NCI-H146 treated with DMSO at 0.1 percent for 48 hours (cell line): Measurements from ENCODE around the gene IFNL2.
"Not testable (repeated sequence)": the region's sequence is repeated elsewhere in the genome, so short reads cannot be mapped to it uniquely, and the experiment has no call there.

Experiments
- DNase-seq: peaks from one replicate; lab custom pipeline; 2025; ENCODE audit not compliant: unreplicated experiment; lab: John Stamatoyannopoulos, UW

IFNL2 gene

DNA sequence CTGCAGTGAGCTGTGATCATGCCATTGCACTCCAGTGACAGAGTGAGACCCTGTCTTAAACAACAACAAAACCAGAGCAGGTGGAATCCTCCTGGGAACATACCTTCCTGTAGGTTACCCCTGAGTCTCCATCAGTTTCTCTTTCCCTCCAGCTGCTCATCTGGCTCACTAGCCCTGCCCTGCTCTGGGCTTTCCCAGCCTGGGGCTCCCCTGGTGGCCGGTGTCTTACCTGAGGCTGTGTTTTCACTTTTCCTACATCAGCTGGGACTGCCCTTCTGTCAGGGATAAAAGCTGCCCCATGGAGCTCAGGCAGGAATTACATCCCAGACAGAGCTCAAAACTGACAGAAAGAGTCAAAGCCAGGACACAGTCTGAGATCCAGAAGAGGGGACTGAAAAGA, at the start of gene IFNL2:
TSS of gene IFNL2 (plus strand) at position 312 of the 400 bp plus-strand sequence. CDS start 173 bp downstream, outside the sequence.
- DNase-seq: not testable (repeated sequence)

DNA sequence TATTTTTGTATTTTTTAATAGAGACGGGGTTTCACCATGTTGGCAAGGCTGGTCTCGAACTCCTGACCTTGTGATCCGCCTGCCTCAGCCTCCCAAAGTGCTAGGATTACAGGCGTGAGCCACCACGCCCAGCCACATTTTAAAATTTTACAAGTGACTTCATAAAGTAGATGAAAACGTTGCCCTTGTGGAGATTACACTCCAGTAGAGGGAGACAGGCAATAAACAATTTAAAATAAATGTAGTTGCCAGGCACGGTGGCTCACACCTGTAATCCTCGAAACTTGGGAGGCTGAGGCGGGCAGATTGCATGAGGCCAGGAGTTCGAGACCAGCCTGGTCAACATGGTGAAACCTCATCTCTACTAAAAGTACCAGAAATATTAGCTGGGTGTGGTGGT, 49.1 kb upstream of the IFNL2 start:
- not testable (repeated sequence) for DNase-seq

DNA sequence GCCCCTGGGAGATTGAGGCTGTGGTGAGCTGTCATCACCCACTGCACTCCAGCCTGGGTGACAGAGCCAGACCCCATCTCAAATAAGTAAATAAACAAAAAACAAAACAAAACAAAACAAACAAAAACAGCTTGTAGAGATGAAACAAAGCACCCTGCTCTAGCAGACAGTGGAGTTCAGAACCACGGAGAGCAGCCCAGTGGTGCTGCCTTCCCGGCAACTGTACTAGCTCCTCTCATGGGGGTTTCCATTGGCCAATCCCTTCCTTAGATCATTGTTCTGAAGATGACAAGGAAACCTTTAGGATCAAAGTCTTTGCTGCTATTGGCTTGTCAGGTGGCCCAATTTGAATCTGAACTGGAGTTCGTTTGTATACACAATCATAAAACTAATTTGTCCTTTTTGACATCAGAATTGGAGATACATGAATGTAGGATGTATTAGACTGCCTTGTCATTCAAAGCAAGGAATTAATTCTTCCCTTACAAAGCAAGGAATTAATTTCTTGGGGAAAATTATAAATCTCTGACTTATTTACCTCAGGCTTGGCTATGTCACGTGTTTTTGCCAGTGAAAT, 44.4 kb upstream of the IFNL2 start:
- DNase-seq: no peak

DNA sequence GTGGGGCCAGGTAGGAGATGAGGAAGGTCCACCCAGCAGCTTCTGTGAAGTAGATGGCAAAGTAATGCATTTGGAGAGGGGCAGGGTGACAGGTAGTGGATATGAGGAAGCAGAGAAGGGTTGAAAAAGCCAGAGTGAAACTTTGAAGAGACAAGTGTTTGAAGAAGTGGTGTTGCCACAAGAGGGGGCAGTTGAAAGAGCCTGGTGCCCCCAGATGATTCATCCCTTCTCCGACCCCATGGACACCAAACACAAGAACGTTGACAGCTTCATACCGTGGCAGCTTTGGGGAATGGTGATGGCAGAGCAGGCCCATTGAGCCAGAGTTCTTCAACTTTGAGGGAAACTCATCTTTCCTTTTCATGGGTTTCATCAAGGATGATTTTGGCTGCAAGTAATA, 43.3 kb upstream of the IFNL2 start:
- no peak for DNase-seq

DNA sequence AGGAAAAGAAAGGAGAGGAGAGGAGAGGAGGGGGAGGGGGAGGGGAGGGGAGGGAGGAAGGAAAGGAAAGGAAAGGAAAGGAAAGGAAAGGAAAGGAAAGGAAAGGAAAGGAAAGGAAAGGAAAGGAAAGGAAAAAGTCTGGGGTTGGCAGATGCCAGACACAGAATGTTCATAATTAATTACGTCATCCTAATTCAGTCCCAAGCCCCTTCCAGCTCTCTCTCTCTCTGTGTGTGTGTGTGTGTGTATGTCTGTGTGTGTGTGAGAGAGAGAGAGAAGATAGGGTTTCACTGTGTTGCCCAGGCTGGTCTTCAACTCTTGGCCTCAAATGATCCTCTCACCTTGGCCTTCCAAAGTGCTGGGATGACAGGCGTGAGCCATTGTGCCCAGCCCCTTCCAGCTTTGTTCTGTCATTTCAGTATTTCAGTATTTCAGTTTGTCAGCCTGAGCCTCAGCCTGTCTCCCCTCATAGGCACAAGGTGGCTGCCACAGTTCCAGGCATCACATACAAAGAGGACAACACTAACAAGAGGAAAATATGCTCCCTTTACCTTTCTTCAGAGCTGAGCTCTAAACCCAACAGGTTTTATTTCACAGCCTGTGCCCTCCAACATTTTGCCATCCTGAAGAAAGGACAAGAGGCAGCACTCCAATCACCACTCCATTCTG, 38.0 kb upstream of the IFNL2 start:
- no peak for DNase-seq

DNA sequence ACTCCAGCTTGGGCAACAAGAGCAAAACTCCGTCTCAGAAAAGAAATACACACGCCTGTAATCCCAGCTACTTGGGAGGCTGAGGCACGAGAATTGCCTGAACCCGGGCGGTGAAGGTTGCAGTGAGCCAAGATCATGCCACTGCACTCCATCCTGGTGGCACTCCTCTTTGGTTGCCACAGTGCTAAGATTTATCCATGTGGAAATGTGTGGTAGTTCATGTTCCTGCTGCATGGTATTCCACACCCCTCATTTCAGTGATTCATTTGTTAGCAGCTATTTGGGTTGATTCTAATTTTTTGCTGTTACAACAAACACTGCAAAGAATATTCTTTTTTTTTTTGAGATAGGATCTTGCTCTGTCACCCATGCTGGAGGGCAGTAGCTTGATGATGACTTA, 35.5 kb upstream of the IFNL2 start:
- no peak for DNase-seq

DNA sequence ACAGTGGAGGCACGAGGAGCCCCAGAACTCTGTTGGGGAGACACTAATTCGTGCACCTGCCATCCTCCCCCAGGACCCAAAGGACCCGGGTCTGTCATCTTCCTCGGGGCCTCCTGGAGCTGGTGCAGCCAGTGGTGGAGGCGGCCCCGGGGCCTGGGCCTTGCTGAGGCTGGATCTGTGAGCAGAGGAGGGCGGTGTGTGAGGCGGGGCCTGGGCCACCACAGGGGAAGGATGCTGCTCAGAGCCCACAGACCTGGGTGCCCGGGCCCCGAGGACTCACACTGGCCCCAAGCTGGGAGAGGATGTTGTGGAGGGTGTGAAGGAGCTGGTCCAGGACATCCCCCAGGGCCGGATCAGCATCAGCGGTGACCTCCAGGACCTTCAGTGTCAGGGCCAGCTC, 31.7 kb upstream of the IFNL2 start:
- DNase-seq: no peak

DNA sequence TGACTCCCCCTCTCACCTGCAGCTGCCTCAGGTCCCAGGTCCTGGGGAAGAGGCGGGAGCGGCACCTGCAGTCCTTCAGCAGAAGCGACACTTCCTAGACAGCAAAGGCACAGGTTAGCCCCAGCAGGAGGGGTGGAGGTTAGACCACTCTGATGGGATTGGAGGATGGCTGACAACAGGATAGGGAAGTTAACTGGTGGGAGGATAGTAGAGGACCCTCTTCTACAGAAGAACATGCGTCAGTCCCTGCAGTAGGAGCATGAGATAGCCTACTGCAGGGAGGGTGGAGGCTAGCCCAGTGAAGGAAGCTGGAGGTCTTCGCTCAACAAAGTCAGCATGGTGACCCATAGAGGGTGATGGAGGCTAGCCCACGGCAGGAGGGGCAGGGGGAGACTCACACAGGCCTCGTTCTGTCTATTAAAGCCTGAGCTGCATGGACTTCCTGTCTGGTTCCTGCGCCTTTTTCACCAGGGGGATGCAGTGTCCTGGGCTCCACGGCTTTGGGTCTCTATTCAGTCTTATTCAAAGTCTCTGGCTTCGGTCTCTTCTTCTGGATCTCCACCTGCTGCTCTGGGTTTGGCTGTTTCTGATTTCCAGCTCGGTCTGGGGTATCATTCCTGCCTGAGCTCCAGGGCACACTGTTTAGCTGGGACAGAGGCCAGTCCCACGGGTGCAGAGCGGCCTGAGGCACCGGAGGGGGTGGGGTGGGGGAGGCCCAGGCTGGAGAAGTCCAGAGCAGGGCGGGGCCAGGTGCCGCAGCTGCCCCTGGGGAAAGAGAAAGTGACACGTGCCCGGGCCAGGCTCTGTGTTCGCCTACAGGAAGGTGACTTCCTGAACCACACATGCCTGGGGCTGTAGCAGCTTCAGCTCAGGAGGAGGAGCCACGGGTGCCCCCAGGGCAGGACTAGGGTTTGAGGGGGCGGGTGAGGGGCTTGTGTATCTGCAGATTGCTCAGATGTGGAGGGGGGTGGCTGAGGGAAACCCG, 30.7 kb upstream of the IFNL2 start:
- DNase-seq: no peak

DNA sequence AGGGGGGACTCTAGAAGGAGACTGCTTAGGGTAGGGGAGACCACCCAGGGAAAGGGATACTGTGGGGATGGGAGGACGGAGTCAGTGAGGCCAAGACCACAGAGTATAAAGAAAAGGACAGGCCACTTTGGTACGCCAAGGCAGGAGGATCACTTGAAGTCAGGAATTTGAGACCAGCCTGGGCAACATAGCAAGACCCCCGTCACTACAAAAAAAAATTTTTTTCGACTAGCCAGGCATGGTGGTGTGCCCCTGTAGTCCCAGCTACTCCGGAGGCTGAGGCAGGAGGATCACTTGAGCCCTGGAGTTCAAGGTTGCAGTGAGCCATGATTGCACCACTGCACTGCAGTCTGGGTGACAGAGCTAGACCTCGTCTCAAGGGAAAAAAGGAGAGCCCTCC, 30.0 kb upstream of the IFNL2 start:
- no peak for DNase-seq

DNA sequence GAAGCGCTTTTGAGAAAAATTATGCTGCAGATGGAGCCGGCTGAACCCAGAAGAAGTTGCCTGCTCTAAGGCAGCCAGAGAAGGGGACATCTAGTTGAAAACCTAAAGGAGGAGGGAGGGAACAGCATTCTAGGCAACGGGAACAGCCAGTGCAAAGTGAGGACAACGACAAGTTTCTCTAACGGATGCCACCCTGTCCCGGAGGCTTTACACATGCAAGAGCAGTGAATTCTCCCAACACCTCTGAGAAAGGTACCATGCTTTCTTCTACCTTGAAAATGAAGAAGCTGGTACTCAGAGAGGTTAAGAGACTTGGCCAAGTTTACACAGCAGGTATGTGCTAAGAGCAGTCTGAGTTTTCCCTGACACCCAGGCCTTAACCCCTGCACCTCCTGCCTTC, 29.3 kb upstream of the IFNL2 start:
- no peak for DNase-seq

DNA sequence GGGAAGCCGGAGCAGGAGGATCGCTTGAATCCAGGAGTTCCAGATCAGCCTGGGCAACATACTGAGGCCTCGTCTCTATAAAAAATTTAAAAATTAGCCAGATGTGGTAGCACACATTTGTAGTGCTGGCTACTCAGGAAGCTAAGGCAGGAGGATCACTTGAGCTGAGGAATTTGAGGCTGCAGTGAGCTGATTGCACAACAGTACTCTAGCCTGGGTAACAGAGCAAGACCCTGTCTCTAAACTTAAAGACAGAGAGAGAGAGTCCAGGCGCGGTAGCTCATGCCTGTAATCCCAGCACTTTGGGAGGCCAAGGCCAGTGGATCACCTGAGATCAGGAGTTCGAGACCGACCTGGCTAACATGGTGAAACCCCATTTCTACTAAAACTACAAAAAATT, 27.8 kb upstream of the IFNL2 start:
- DNase-seq: no peak

DNA sequence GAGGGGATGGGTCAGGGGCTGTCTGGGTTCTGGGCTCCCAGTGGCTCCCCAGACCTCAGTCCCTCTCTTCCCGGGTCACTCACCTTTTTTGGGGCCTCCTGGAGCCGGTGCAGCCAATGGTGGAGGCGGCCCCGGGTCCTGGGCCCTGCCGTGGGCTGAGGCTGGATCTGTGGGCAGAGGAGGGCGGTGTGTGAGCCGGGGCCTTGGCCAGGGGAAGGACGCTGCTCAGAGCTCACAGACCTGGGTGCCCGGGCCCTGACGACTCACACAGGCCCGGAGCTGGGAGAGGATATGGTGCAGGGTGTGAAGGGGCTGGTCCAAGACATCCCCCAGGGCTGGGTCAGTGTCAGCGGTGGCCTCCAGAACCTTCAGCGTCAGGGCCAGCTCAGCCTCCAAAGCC, 24.5 kb upstream of the IFNL2 start:
- not testable (repeated sequence) for DNase-seq

DNA sequence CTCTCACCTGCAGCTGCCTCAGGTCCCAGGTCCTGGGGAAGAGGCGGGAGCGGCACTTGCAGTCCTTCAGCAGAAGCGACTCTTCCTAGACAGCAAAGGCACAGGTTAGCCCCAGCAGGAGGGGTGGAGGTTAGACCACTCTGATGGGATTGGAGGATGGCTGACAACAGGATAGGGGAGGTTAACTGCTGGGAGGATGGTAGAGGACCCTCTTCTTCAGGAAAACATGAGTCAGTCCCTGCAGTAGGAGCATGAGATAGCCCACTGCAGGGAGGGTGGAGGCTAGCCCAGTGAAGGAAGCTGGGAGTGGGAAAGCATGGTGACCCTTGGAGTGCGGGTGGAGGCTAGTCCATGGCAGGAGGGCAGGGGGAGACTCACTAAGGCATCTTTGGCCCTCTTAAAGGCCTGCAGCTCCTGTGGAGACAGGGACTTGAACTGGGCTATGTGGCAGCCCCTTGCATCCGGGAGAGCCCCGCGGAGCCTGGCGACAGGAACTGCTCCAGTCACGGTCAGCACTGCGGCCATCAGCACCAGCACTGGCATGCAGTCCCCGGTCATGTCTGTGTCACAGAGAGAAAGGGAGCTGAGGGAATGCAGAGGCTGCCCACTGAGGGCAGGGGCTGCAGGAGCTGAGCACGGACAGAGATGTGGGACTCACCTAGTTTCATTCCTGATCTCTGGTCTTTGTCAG, 23.6 kb upstream of the IFNL2 start, which contains the start of gene IFNL3:
TSS of gene IFNL3 (minus strand) at position 597 of the 691 bp plus-strand sequence. CDS start at position 558, 39 bp downstream.
- DNase-seq: not testable (repeated sequence)

DNA sequence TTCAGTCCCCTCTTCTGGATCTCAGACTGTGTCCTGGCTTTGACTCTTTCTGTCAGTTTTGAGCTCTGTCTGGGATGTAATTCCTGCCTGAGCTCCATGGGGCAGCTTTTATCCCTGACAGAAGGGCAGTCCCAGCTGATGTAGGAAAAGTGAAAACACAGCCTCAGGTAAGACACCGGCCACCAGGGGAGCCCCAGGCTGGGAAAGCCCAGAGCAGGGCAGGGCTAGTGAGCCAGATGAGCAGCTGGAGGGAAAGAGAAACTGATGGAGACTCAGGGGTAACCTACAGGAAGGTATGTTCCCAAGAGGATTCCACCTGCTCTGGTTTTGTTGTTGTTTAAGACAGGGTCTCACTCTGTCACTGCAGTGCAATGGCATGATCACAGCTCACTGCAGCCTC, 23.0 kb upstream of the IFNL2 start:
- DNase-seq: not testable (repeated sequence)

DNA sequence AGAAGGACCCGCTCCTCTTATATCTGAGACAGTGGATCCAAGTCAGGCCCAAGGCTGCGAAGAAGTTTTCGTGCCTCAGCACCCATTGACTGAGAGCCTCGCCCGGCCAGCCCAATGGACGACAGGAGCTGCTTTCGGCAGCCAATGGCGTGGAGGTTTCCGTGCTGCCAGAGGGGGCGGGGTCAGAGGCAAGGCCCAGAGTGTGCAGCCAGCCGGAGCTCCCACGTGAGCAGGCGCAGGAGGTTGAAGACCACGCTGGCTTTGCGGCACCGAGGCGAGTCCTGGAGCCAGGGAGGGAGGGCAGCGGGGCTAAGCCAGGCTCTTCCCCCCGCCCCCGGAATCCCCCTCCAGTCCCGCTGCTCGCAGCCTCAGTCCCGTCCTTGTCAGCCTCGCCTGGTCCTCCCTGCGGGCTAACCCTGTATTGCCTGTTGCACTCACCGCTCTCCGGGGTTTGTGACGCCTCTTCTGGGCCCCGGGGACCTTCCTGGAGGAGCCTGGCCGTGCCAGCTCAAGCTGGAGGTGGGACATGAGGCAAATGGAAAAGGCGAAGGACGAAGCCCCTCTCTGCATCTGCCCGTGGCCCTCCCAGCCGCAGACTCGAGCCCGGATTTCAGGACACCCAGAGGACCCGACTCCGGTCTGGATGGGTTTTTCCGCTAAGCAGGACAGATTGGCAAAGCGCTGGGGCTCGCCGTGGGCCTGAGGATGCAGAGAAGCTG, 21.1 kb upstream of the IFNL2 start:
- no peak for DNase-seq

DNA sequence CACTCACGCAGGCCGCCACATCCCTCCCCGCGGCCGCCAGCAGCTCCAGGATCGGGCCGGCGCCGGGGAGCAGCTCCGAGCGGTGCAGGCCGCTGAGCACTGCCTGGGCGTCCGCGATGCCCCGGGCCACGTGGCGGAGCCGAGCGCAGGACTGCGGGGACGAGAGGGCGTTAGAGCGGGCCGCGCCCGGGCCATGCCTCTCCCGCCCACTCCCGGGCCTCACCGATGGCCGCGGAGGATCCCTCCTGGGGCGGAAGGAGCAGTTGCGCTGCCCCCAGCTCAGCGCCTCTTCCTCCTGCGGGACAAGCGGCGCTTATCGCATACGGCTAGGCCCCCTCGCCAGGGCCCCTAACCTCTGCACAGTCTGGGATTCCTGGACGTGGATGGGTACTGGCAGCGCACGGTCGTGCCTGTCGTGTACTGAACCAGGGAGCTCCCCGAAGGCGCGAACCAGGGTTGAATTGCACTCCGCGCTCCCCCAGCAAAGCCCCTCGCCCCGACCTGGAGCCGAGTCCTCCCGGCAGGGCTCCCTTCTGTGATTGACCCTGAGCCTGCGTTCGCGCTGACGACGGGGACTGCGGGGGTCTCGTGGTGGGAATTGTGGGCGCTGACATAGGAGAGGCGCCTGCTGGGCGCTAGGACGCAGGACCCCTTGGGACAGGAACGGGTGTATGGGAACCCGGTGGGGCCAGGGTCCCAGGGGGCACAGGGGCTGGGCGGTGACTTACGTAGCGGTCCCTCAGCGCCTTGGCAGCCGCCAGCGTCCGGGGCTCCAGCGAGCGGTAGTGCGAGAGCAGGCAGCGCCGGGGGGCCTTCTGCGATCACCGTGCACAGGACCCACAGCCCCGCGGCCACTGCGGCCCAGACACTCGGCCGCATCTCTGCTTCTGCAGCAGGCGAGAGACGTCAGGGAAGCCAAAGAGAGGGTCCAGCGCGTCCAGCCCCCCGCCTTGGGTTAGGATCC, 20.2 kb upstream of the IFNL2 start:
- DNase-seq: no peak

DNA sequence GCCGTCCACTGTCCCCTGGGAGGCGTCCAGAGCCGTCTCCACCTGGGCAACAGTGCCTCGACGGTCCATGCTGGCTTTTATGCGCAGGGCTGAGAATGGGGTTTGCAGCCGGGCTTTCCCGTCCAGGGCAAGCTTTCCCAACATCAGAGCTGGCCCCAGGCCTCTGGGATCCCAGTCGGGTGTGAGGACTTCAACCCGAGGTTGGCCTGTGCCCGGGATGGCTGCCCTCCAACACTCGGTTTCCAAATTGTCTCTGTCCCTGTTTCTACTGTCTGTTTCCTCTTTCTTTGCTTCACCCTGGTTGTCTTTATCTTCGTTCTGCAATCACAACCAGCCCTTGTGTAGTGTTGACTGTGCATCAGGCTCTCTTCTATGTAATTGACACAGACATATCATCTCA, 19.4 kb upstream of the IFNL2 start, which contains the start of gene IFNL4:
TSS of gene IFNL4 (minus strand) at position 51 of the 400 bp plus-strand sequence.
- DNase-seq: no peak

DNA sequence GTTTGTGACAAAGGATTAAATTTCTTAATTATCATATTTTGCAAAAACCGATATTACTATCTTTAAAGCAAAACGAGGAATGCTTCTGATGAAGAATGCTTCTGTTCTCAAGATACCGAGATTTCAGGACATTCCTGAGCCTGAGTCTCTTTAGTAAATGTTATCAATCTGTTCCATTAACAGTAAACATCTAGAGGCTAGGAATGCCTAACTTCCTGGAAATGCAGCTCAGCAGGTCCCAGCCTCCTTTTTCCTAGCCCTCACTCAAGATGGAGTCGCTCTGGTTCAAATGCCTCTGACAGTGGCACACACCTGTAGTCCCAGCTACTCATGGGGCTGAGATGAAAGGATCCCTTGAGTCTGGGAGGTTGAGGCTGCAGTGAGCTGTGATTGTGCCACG, 17.1 kb upstream of the IFNL2 start:
- DNase-seq: no peak

DNA sequence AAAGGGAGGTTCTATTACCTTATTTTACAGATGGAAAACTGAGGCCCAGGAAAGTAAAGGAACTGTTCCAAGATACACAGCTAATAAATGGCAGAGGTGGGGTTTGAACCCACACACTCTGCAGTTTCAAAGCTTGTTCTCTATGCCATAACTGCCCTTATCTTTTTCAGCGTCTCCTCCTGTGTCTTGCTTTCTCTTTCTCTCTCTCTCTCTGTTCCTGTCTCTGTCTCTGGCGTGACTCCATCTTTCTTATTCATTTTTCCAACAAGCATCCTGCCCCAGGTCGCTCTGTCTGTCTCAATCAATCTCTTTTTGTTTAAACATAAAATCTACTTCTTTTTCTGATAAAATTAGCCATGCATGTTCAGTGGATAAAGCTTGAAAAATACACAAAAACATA, 16.4 kb upstream of the IFNL2 start:
- no peak for DNase-seq
